Ureter (tissue), 1 donor: Measurements from ENCODE around the gene TEKT5. TPM values are rescaled to one million over a fixed set of nuclear protein-coding genes. Genes with fewer than 3 reads are reported as not detected.
A peak's percentile ranks its signal among the peaks of the same experiment; 100 is the strongest.
"Not testable (repeated sequence)": the region's sequence is repeated elsewhere in the genome, so short reads cannot be mapped to it uniquely, and the experiment has no call there.

ENCODE experiments used
- DNase-seq: peaks from one replicate; pipeline ENCODE4 v3.0.0-alpha.2; 2020; ENCODE audit warnings: low spot score
- total RNA-seq: library from RNA; stranded (reverse); gene quantifications from one replicate; pipeline ENCODE4 v1.2.4, GENCODE V29; 2023
- donor health status: DM: yes; HTN: yes; CAD: no.

TEKT5 gene
- total RNA-seq, 1 donor from 2014 or later: 8.0 TPM

DNA sequence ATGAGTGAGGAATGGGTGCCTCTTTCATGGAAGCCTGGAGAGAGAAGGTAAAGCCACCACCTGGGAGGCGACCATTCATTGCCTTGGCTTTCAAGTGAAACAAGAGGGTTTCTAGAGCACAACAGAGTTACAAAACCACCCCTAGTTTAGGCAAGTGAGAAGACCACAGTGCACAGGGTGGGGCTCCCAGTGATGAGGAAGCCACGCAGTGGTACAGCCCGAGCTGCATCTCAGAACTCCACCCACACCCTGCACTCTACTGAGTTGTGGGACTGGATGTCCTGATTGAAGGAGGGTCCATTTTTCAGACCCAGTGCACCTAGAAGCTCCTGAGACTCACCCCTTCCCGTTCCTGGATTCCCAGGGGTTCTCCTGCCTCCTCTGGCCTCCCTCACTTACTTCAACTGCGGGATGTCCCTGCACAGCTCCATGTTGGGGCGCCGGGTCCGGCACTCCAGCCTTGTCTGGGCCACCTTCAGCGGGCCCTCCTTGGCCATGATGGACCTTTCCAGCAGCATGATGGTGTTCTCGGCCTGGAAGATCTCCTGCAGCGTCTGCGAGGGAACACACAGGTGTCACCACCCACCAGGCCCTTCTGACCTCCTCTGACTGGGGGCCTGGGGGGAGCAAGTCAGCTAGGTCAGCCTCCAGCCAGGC, 59.2 kb downstream of the TEKT5 start:
- DNase-seq: no peak

- DNase-seq: not testable (repeated sequence)
Measured at GRCh38 chr16:10633429-10633828, 61.3 kb downstream of the TEKT5 start.

GRCh38 chr16:10631886-10632285, 62.8 kb downstream of the TEKT5 start:
- DNase-seq: no peak

DNA sequence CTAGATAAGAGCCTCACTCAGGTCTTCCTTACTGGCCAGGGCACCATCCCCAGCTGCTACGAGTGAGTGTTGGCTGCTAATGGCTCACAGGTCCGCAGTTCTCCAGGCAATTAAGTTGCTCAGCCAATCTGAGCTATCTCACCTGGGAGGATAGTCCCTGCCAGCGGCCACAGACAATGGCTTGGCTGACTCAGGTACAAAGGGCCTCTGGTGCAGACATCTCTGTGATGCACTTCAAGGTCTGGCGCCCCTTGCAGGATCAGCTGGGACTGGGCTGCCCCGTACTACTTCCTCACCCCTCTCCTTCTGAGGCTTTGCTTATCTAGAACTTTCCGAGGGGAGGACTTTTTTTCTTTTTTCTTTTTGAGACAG, 65.2 kb downstream of the TEKT5 start:
- no peak for DNase-seq

- DNase-seq: no peak
Measured at GRCh38 chr16:10625595-10626357, 69.0 kb downstream of the TEKT5 start.

DNA sequence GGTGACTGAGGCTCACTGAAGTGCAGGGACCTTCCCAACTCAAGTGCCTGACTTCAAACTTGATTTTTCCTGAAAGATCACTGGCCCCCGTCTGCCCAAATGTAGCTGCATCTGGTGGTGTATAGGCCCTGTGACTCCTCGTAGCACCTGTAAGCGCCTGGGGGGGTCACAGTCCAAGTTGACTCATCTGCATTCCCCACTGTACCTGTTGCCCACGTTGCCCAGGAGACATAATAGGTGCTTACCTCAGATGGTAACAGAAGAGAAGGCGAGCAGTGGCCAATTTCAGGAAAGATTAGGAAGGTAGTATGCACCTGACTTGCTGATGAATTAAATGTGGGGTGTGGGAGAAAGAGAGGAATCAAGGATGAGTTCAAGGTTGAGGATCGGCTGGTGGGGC, 70.2 kb downstream of the TEKT5 start:
- no peak for DNase-seq

GRCh38 chr16:10623059-10623458, 71.7 kb downstream of the TEKT5 start:
- no peak for DNase-seq

DNA sequence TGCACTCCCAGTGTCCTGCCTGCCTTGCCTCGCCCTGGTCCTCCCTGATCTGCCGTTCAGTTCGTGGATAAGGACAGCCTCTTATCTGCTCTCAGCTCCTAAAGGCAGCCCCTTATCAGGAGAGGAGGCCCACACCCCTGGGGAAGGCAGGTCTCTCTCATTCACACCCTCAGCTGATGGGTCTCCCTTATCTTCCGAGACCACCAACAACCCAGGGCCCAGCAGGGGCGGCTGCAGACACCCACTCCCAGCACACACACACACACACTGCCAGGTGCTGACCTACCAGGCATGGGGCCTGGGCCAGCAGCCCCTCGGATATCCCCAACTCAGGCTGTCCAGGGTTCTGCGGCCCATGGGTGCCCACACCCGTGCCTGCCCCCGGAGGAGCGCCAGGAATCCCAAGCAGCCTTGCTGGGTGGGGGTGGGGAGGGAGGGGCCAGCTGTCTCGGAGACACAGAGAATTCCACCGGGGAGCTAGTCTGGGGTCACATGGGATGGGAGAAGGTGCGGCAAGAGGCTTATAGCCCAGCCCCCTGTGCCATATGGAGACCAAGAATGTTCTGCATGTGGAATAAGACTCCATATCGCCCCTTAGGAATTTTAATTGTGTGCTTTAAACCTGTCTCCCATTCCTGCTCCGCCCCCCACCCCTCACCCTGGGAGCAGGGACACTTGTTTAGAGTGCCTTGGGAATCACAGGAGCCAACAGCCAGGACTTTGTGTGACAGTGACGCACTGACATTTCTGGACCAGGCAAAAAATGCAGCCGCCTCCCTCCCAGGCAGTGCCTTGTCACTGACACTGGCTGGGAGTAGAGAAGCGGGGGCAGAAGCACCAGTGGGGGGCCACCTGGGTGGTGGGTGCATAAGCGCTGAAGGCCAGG, 72.5 kb downstream of the TEKT5 start:
- no peak for DNase-seq

GRCh38 chr16:10621216-10621949, 73.3 kb downstream of the TEKT5 start:
- not testable (repeated sequence) for DNase-seq

DNA sequence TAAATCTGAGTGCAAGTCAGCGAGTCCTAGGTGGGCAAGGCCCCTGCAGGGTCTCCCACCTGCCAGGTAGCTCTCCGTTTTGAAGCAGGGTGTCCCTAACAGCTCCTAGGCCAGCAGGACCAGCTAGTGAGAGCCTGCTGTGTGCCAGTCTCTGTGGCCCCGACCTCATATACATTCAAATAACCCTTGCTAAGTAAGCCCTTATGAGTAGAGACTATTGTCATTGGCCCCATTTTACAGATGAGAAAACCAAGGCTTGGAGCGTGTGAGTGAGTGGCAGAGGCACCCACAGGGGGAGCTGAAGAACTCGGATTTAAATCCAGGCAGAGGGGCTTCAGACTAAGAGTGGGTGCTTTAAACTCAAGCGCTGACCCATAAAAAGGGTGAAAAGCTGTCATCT, 74.6 kb downstream of the TEKT5 start:
- DNase-seq: no peak

DNA sequence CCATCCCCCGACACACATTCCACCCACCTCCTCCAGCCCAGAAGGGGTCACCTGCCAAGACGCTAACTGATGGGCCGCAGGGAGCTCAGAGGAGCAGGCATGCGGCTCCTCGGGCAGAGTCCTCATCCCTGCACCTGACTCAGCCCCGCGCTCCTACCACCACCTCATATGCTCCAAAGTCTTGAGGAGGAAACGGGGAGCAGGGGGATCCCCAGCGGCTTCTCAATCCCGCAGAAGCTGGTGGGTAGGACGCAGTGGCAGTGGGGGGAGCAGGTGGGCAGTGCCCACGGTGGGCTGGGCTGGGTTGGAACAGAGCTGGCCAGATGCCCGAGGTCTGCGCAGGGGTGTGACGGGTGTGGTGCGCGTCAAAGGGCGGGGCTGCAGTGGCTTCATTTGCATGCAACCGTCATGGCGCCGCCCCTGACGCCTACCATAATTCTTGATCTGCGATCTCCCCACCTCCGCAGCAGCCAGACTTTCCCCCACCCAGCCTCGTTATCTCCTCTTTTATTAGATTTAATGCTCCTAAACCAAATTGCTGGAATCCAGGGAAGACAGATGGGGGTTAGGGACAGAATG, 75.4 kb downstream of the TEKT5 start:
- peak; percentile 62 for DNase-seq

GRCh38 chr16:10618710-10619209, 76.0 kb downstream of the TEKT5 start:
- peak; percentile 47 for DNase-seq

GRCh38 chr16:10617662-10618420, 76.9 kb downstream of the TEKT5 start:
- no peak for DNase-seq

DNA sequence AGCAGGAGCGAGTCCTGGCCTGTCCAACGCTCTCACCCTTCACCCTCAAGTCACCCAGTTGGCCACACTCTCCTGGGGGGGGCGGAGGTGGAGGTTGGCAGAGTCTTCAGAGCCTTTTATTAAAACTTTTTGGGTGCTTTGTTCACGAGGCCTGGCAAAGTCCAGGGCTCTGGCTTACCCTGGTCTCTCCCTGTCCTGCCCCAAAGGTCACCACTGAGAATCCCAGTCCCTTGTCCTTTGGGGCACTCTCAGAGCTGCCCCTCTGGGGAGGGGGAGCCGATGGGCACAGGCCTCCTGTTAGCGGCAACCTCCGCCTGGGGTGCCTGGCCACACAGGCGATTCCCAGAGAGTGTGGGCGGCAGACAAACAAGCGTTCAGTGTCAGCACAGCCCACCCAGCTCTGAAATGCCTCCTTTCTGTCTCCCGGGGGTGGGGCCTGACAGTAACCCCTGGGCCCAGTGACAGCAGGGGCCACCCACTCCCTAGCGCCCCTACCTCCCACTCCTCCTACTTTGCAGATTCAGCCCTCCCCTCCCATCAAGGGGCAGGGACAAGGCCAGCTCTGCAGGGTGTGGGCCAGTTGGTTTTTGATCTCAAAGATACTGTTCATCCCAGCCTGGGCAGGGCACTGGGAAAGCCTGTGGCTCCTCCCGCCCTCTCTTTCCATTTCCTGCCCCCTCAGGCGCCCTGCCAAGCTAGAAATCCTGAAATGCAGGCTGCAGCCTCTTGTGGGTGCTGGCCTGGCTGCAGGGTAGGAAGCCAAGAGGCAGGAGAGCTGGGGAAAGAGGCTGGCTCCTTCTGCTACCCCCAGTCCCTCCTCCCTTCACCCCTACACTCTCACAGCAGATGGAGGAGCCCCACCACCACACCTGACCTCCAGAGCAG, 77.7 kb downstream of the TEKT5 start:
- DNase-seq: peak; percentile 87

GRCh38 chr16:10616419-10616755, 78.3 kb downstream of the TEKT5 start:
- DNase-seq: no peak

DNA sequence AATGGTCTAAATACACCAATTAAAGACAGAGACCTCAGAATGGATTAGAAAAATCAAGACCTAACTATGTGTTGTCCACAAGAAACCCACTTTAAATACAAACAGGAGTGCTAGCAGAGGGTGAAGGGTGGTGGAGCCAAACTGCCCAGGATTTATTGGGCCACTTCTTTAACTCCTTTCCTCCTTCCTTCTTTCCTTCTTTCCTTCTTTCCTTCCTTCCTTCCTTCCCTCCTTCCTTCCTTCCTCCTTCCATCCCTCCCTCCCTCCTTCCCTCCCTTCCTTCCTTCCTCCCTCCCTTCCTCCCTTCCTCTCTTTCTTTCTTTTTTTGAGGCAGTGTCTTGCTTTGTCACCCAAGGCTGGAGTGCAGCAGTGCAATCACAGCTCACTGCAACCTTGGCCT, 80.0 kb downstream of the TEKT5 start:
- no peak for DNase-seq

- no peak for DNase-seq
Measured at GRCh38 chr16:10613785-10614485, 80.8 kb downstream of the TEKT5 start.

DNA sequence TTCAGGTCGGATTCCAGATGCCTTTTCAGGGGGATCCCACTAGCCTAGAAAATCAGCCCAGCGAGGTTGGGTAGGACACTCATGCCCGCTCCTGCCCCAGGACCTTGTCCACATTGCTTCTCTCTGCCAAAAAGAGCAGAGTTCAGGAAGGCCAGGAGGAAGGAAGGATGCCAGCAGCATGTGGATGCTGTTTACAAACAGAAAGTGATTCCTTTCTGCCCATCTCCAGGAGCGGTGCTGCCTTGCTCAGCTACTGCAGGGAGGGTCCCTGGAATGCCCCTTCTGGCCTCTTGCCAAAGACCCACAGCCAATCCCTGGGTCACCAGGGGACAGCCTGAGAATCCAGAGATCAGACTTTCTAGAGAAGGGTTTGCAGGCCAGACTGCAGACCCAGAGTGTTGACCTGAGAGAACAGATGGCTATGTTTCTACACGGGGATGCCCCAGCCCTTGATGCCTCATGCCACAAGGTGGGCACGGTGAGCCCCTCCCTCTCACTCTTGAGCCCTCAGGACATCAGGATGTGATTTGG, 82.0 kb downstream of the TEKT5 start:
- no peak for DNase-seq
